ENCODE data around the gene HNF1A.

GRCh38 chr12:120970310-120970709, 8.0 kb upstream of the HNF1A start:
- TF ChIP-seq, protein P1, sequence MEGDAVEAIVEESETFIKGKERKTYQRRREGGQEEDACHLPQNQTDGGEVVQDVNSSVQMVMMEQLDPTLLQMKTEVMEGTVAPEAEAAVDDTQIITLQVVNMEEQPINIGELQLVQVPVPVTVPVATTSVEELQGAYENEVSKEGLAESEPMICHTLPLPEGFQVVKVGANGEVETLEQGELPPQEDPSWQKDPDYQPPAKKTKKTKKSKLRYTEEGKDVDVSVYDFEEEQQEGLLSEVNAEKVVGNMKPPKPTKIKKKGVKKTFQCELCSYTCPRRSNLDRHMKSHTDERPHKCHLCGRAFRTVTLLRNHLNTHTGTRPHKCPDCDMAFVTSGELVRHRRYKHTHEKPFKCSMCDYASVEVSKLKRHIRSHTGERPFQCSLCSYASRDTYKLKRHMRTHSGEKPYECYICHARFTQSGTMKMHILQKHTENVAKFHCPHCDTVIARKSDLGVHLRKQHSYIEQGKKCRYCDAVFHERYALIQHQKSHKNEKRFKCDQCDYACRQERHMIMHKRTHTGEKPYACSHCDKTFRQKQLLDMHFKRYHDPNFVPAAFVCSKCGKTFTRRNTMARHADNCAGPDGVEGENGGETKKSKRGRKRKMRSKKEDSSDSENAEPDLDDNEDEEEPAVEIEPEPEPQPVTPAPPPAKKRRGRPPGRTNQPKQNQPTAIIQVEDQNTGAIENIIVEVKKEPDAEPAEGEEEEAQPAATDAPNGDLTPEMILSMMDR (IDR thresholded peaks at IDR 0.05; ENCODE audit: insufficient read depth, low read length): no peak
- TF ChIP-seq, protein P2, sequence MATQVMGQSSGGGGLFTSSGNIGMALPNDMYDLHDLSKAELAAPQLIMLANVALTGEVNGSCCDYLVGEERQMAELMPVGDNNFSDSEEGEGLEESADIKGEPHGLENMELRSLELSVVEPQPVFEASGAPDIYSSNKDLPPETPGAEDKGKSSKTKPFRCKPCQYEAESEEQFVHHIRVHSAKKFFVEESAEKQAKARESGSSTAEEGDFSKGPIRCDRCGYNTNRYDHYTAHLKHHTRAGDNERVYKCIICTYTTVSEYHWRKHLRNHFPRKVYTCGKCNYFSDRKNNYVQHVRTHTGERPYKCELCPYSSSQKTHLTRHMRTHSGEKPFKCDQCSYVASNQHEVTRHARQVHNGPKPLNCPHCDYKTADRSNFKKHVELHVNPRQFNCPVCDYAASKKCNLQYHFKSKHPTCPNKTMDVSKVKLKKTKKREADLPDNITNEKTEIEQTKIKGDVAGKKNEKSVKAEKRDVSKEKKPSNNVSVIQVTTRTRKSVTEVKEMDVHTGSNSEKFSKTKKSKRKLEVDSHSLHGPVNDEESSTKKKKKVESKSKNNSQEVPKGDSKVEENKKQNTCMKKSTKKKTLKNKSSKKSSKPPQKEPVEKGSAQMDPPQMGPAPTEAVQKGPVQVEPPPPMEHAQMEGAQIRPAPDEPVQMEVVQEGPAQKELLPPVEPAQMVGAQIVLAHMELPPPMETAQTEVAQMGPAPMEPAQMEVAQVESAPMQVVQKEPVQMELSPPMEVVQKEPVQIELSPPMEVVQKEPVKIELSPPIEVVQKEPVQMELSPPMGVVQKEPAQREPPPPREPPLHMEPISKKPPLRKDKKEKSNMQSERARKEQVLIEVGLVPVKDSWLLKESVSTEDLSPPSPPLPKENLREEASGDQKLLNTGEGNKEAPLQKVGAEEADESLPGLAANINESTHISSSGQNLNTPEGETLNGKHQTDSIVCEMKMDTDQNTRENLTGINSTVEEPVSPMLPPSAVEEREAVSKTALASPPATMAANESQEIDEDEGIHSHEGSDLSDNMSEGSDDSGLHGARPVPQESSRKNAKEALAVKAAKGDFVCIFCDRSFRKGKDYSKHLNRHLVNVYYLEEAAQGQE (IDR thresholded peaks at IDR 0.05; ENCODE audit: insufficient replicate concordance, low read depth): no peak
- no peak for TF ChIP-seq POLR2AphosphoS5 (IDR thresholded peaks at IDR 0.05; ENCODE audit: low read depth)

Measured in HL-60 (cell line).